GM12878 (cell line): ENCODE results near the gene HGS. TPM values are rescaled to one million over a fixed set of nuclear protein-coding genes. Genes with fewer than 3 reads are reported as not detected.

Source experiments
- ATAC-seq: fragments of 200-7000 bp; cut with Tn5 transposase; 3 replicates; pipeline ENCODE4 v1.9.1; 2020; ENCODE audit warnings: mild to moderate bottlenecking, moderate library complexity
- BruUV-seq: library from RNA; stranded (reverse); fragments of 400-500 nt; replicated peaks from 2 replicates; lab custom pipeline; 2021; lab: Mats Ljungman, UMichigan
- CTCF ChIA-PET: fragments of 300-600 bp; sonication (Branson Sonifier 250); formaldehyde crosslinking; extraction: SDS; loops from one replicate; lab custom pipeline; 2021; ENCODE audit warnings: inconsistent platforms; lab: Yijun Ruan, JAX
- POLR2A ChIA-PET: fragments of 350-600 bp; formaldehyde crosslinking; extraction: SDS; loops from one replicate; lab custom pipeline; 2021; ENCODE audit warnings: inconsistent platforms; lab: Charles Lee
- RAD21 ChIA-PET: fragments of 300-600 bp; sonication (Branson Sonifier 250); formaldehyde crosslinking; loops from one replicate; lab custom pipeline; 2023; ENCODE audit warnings: antibody characterized with exemption; ENCODE audit not compliant: unreplicated experiment; lab: Charles Lee
- SMC1A ChIA-PET: fragments of 300-600 bp; sonication (Branson Sonifier 250); formaldehyde crosslinking; loops from one replicate; lab custom pipeline; 2023; ENCODE audit not compliant: unreplicated experiment, uncharacterized antibody; lab: Charles Lee
- DNase-seq: peaks from one replicate; pipeline ENCODE4 v3.0.0-alpha.2; 2011; ENCODE audit warnings: low read depth, low spot score
- FAIRE-seq: peaks from 3 replicates; lab custom pipeline; 2011; peaks lifted over from hg19 to GRCh38; lab: Jason Lieb, UNC
- H2AFZ ChIP-seq: 2 replicates; pipeline ENCODE4 v1.6.0; 2011; ENCODE audit warnings: low read depth, low read length, control low read depth; ENCODE audit not compliant: control insufficient read depth
- H3K27ac ChIP-seq: 2 replicates; pipeline ENCODE4 v1.5.1; 2011; ENCODE audit warnings: control low read depth; ENCODE audit not compliant: control insufficient read depth, insufficient read depth
- H3K27me3 ChIP-seq, 2 experiments: replicated peaks in 1 of 2; 2 replicates each; pipeline versions ENCODE4 v1.6.0 to v1.6.1; 2011; ENCODE audit warnings: low read length in 1 of 2; ENCODE audit not compliant: control insufficient read depth in 2 of 2, insufficient read depth in 2 of 2
- H3K36me3 ChIP-seq, 2 experiments: 2 replicates each; pipeline ENCODE4 v1.5.1; 2011; ENCODE audit warnings: low read length in 1 of 2; ENCODE audit not compliant: control insufficient read depth in 2 of 2, insufficient read depth in 2 of 2
- H3K4me1 ChIP-seq: 2 replicates; pipeline ENCODE4 v1.6.1; 2011; ENCODE audit warnings: mild to moderate bottlenecking, low read length, moderate library complexity, mixed read lengths; ENCODE audit not compliant: control insufficient read depth, insufficient read depth
- H3K4me2 ChIP-seq: 2 replicates; pipeline ENCODE4 v1.6.0; 2011; ENCODE audit warnings: control low read depth; ENCODE audit not compliant: control insufficient read depth, insufficient read depth
- H3K4me3 ChIP-seq: fragments of 200-600 bp; sonication (generic); 2 replicates; pipeline ENCODE4 v1.5.1; 2016
- H3K79me2 ChIP-seq: 2 replicates; pipeline ENCODE4 v1.6.0; 2011; ENCODE audit warnings: low read length; ENCODE audit not compliant: control insufficient read depth, insufficient read depth
- H3K9ac ChIP-seq: 2 replicates; pipeline ENCODE4 v1.8.0; 2011; ENCODE audit warnings: low read length, control low read depth, mixed read lengths; ENCODE audit not compliant: control insufficient read depth, insufficient read depth
- H3K9me3 ChIP-seq: replicated peaks from 3 replicates; pipeline ENCODE4 v1.5.1; 2011; ENCODE audit warnings: mild to moderate bottlenecking, low read length; ENCODE audit not compliant: control insufficient read depth, insufficient read depth
- H4K20me1 ChIP-seq: 2 replicates; pipeline ENCODE4 v1.6.0; 2011; ENCODE audit not compliant: control insufficient read depth, insufficient read depth
- ELK1 ChIP-seq: IDR thresholded peaks from 2 replicates; pipeline ENCODE4 v1.6.1; 2012; ENCODE audit warnings: low read depth, low read length, improper control_type of control experiment
- JUNB ChIP-seq: IDR thresholded peaks from 2 replicates; pipeline ENCODE4 v1.6.1; 2016; ENCODE audit warnings: antibody characterized with exemption, mild to moderate bottlenecking
- NFXL1 ChIP-seq: fragments of 450-650 bp; IDR thresholded peaks from 2 replicates; pipeline ENCODE4 v1.6.1; 2017; ENCODE audit warnings: antibody characterized with exemption, mild to moderate bottlenecking, borderline replicate concordance
- PKNOX1 ChIP-seq: fragments of 450-650 bp; IDR thresholded peaks from 2 replicates; pipeline ENCODE4 v1.6.1; 2016; ENCODE audit warnings: mild to moderate bottlenecking
- SMAD5 ChIP-seq: IDR thresholded peaks from 2 replicates; pipeline ENCODE4 v1.6.1; 2016; ENCODE audit warnings: antibody characterized with exemption, low read depth
- SMC3 ChIP-seq: IDR thresholded peaks from 2 replicates; pipeline ENCODE4 v1.6.1; 2011; ENCODE audit warnings: low read length, improper control_type of control experiment, borderline replicate concordance
- SREBF2 ChIP-seq: IDR thresholded peaks from 2 replicates; pipeline ENCODE4 v1.6.1; 2012; ENCODE audit warnings: mild to moderate bottlenecking, low read length
- SRF ChIP-seq, 2 experiments: IDR thresholded peaks; 2 replicates each; pipeline ENCODE4 v1.6.1; 2011; ENCODE audit warnings: low read depth in 2 of 2, low read length in 2 of 2, mild to moderate bottlenecking in 1 of 2, moderate library complexity in 1 of 2
- SUPT20H ChIP-seq: IDR thresholded peaks from 2 replicates; pipeline ENCODE4 v1.6.1; 2011; ENCODE audit warnings: low read depth, mild to moderate bottlenecking, low read length, moderate library complexity, borderline replicate concordance; ENCODE audit not compliant: control insufficient read depth
- TCF3 ChIP-seq: IDR thresholded peaks from 2 replicates; pipeline ENCODE4 v1.6.1; 2012; ENCODE audit warnings: low read depth, mild to moderate bottlenecking, low read length, borderline replicate concordance; ENCODE audit not compliant: insufficient read depth
- YBX1 ChIP-seq: fragments of 450-650 bp; IDR thresholded peaks from 2 replicates; pipeline ENCODE4 v1.6.1; 2016; ENCODE audit warnings: antibody characterized with exemption
- WGBS: methylation state at CpG from one replicate; pipeline ENCODE4 v1.1.6; 2016; ENCODE audit warnings: low lambda C conversion rate; ENCODE audit not compliant: insufficient replicate concordance, insufficient coverage; ENCODE audit errors: missing lambda C conversion rate; 5-methylcytosine and 5-hydroxymethylcytosine counted together
- in situ Hi-C: fragments of 300-500 bp; cut with MboI; formaldehyde crosslinking; loops from 9 replicates; pipeline ENCODE4 v1.14.3; 2018; ENCODE audit warnings: mixed read lengths
- intact Hi-C: fragments of 100-400 bp; cut with micrococcal nuclease; formaldehyde crosslinking; loops from one replicate; pipeline ENCODE4 v1.14.2; 2022; ENCODE audit not compliant: unreplicated experiment
- polyA plus RNA-seq, 11 experiments: library from polyadenylated mRNA; depleted of rRNA in 4 of 11; unstranded in 6 of 11; stranded (reverse) in 5 of 11; fragments of >200 nt; fragmentation: Nextera tagmentation in 4 of 11; fragmentation: Illumina TruSeq in 1 of 11; extraction: Ambion mirVana in 4 of 11; extraction: Trizol in 1 of 11; gene quantifications; 1 replicate in 1 of 11; 2 replicates in 10 of 11; pipeline versions ENCODE4 v1.2.1 to v1.2.3, GENCODE V29; 2011 to 2016; ENCODE audit warnings: inconsistent platforms in 2 of 11, missing spikeins in 2 of 11, low read depth in 1 of 11
- total RNA-seq, 4 experiments: library from RNA; depleted of rRNA in 3 of 4; stranded (reverse); fragments of >200 nt in 3 of 4; fragmentation: Illumina TruSeq in 1 of 4; extraction: Trizol in 1 of 4; gene quantifications; 2 replicates each; pipeline versions ENCODE4 v1.2.1 to v1.2.3, GENCODE V29; 2013 to 2021

Gene HGS
- total and polyA plus RNA-seq, 10 of the 15 experiments (the other 5 are each of a cell fraction or from before 2014, with no cell fraction given): 2.2 to 85.6 (median 55.3) TPM

- Histone ChIP-seq H3K9ac (no peak overlapping the region), H3K27ac (no peak overlapping the region), H3K4me3 (no peak overlapping the region), H3K4me2 (0 out of 2 replicates have a peak overlapping the region, but pooled peaks have one; percentile 25), H2AFZ (no peak overlapping the region), H3K79me2 (peaks cover 20% of the 10 kb centered on the region), H3K27me3 (no peaks in the 10 kb centered on the region), H3K9me3 (no peaks in the 10 kb centered on the region), H3K4me1 (peaks cover 16% of the 10 kb centered on the region), H4K20me1 (no peaks in the 10 kb centered on the region), H3K36me3 (peaks cover 0 to 3% of the 10 kb centered on the region in 2 experiments; a peak in 2 of 4 replicates)
- POLR2A ChIA-PET: interaction anchor here (0.6 kb wide), 1 partner anchor 306 kb away, joined by 3 read pairs; no protein-coding TSS in a partner anchor
- CTCF ChIA-PET: no interaction called here
- FAIRE-seq (no peak), DNase-seq (no peak), ATAC-seq (no peak)
- RAD21 ChIA-PET: no interaction called here
- intact Hi-C loops: no loop called here
- SMC1A ChIA-PET: no interaction called here
- in situ Hi-C loops: loop anchor here (5.0 kb wide), 1 partner anchor 107 kb away; no protein-coding TSS in a partner anchor
- TF ChIP-seq TCF3 (no peak), SMAD5 (no peak), ELK1 (no peak), YBX1 (no peak), SREBF2 (no peak), PKNOX1 (no peak), SMC3 (no peak), NFXL1 (no peak), JUNB (no peak), SUPT20H (no peak), SRF (IDR thresholded peaks at IDR 0.05; ENCODE audit: low read depth in 2 of 2, low read length in 2 of 2) (no peak)
- no TSS peak for BruUV-seq
- 90% methylated on average over 25 of the region's 32 CpGs for WGBS
Measured at GRCh38 chr17:81715107-81715871, 31.5 kb downstream of the HGS start.
